ENCODE measurements around the gene IFNA6.

Gene IFNA6

GRCh38 chr9:21326526-21327139, 24.1 kb downstream of the IFNA6 start:
- DNase-seq, result no peak

- DNase-seq, result no peak
Observed at GRCh38 chr9:21324047-21324446, 26.6 kb downstream of the IFNA6 start.

- DNase-seq, result no peak
Observed at GRCh38 chr9:21322911-21323461, 27.7 kb downstream of the IFNA6 start.

GRCh38 chr9:21320465-21320864, 30.2 kb downstream of the IFNA6 start:
- no peak for DNase-seq

- DNase-seq, result peak in 1 of 2 donors; percentile 30
Observed at GRCh38 chr9:21317956-21318923, 32.4 kb downstream of the IFNA6 start.

- no peak for DNase-seq
Observed at GRCh38 chr9:21316860-21317259, 33.8 kb downstream of the IFNA6 start.

- no peak for DNase-seq
Observed at GRCh38 chr9:21316032-21316842, 34.5 kb downstream of the IFNA6 start.

- DNase-seq, result no peak
Observed at GRCh38 chr9:21314152-21314551, 36.5 kb downstream of the IFNA6 start.

- DNase-seq, result no peak
Observed at GRCh38 chr9:21311889-21312288, 38.8 kb downstream of the IFNA6 start.

- no peak for DNase-seq
Observed at GRCh38 chr9:21305213-21305612, 45.5 kb downstream of the IFNA6 start, which contains the start of gene IFNA5. IFNA5 (minus strand) TSS chr9:21305313; CDS start chr9:21305256, 57 bp downstream.
